Esophagus squamous epithelium (tissue), 4 donors: ENCODE results near the gene TCP11L2.

Experiments
- CTCF ChIP-seq, 6 experiments: fragments of 450-650 bp in 4 of 6; fragments of 200-600 bp in 2 of 6; sonication (generic) in 2 of 6; IDR thresholded peaks; one replicate each; pipeline ENCODE4 v1.5.1; 2016 to 2019; ENCODE audit warnings: antibody characterized with exemption in 6 of 6, mild to moderate bottlenecking in 4 of 6, moderate library complexity in 4 of 6
- POLR2A ChIP-seq, 4 donors: fragments of 450-650 bp; IDR thresholded peaks; one replicate each; pipeline ENCODE4 v1.6.1; 2017; ENCODE audit warnings: antibody characterized with exemption in 4 of 4, mild to moderate bottlenecking in 4 of 4, moderate library complexity in 3 of 4

GRCh38 chr12:106300761-106301160 lies 1.8 kb upstream of the TCP11L2 start:
- TF ChIP-seq POLR2A (IDR thresholded peaks at IDR 0.05) (no peak), CTCF (IDR thresholded peaks at IDR 0.05) (no peak)
